ENCODE data around the gene DSN1. TPM values are rescaled to one million over a fixed set of nuclear protein-coding genes. Genes with fewer than 3 reads are reported as not detected.

DSN1 gene
- total RNA-seq, 1 donor from 2014 or later: 3.5 TPM

- DNase-seq (no peak), ATAC-seq (ENCODE audit: poor library complexity) (no peak)
- intact Hi-C loops (cut with DNase I): loop anchor here (5.0 kb wide), 1 partner anchor 89 kb away; a partner anchor contains a TSS
Observed at GRCh38 chr20:36773107-36773596, 411 bp downstream of the DSN1 start.

DNA sequence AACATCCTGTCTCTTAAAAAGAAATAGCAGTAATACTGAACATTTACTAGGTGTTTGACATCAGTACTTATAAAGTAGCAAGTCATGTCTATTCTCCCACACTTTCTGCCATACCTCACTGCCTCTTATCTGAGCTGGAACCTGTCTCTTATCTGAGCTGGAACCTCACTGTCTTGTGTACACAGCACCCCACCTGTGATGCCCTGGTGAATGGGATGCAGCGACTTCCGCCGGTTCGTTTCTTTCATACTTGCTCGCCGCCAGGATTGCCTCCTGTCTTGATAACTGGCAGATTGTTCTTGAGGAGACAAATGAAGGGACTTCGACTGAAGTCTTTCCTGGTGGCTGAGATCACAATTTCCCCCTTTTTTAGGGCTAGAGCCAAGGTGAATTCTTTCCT is 2.9 kb downstream of the DSN1 start:
- intact Hi-C loops (cut with DNase I): loop anchor here (5.0 kb wide), 1 partner anchor 92 kb away; a partner anchor contains a TSS
- ATAC-seq (ENCODE audit: poor library complexity) (no peak), DNase-seq (no peak)

GRCh38 chr20:36768768-36769430 is 4.7 kb downstream of the DSN1 start:
- intact Hi-C loops (cut with DNase I): no loop called here
- DNase-seq (no peak), ATAC-seq (ENCODE audit: poor library complexity) (no peak)

DNA sequence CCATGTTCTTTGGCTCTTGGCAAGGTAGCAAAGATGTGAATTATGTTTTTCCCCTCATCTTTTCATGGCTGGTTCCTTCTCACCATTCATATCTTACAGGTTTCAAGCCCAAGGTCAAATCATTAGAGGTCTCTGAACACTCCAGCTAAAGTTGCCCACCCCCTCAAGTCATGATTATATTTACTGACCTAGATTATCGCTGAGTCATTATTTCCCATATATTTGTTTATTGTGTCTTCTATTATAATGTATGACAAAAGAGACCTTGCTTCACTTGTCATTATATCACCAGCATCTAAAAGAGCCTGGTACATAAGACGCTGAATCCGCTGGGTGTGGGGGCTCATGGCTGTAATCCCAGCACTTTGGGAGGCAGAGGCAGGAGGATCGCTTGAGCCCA is 12.4 kb downstream of the DSN1 start:
- intact Hi-C loops (cut with DNase I): no loop called here
- ATAC-seq (ENCODE audit: poor library complexity) (no peak), DNase-seq (no peak)

DNA sequence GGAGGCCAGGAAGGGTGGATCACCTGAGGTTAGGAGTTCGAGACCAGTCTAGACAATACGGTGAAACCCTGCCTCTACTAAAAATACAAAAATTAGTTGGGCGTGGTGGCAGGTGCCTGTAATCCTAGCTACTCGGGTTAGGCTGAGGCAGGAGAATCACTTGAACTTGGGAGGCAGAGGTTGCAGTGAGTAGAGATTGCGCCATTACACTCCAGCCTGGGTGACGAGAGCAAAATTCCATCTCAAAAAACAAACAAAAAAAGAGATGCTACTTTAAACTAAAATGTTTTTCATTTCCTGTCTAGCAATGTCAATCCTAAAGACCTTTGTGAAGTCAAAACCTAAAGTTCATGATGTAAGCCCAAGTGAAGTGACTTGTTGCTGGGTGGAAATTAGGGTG is 12.9 kb downstream of the DSN1 start:
- no peak for DNase-seq
- intact Hi-C loops (cut with DNase I): no loop called here
- ATAC-seq (ENCODE audit: poor library complexity): no peak

DNA sequence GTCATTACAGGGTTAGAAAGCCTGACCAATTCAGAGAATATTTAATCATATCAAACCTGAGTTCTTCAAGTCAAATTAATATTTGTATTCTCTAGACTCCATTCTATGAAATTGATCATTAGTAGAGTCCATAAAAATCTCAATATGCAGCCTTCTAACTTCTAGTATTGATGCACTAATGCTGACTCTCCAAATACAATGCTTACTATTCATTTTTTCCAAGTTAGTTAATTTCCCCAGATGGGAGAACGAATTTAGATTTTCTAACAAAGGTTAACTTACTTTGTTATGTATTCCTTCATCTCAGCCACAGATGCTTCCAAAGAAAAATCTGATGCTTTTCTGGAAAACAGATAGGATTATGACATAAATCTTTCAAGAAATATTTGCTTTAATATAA is 15.3 kb downstream of the DSN1 start:
- intact Hi-C loops (cut with DNase I): no loop called here
- ATAC-seq (ENCODE audit: poor library complexity): no peak

DNA sequence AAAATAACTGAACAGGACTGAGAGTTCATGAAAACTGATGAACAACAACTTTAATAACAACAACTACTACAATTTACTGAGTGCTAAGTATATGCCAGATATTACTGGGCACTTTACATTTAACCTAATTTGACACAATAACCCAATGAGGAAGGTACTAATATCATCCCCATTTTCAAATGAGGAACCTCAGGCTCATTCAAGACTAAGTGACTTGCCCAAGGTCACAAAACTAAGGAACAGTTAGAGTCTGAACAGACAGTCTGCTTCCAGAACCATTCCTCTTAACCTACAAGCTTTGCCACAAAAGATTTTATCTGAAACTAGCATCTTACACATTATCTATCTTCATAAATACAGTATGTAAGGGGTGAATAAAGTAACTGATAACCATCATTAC is 17.1 kb downstream of the DSN1 start:
- ATAC-seq (ENCODE audit: poor library complexity) (no peak), DNase-seq (no peak)
- intact Hi-C loops (cut with DNase I): no loop called here

More for the DNA sequence above, 15.3 kb downstream of the DSN1 start:
- DNase-seq: no peak

GRCh38 chr20:36754656-36755222 is 18.8 kb downstream of the DSN1 start:
- intact Hi-C loops (cut with DNase I): loop anchor here (5.0 kb wide), 1 partner anchor 37 kb away; no protein-coding TSS in a partner anchor
- ATAC-seq (ENCODE audit: poor library complexity) (peak; percentile 90), DNase-seq (no peak)

DNA sequence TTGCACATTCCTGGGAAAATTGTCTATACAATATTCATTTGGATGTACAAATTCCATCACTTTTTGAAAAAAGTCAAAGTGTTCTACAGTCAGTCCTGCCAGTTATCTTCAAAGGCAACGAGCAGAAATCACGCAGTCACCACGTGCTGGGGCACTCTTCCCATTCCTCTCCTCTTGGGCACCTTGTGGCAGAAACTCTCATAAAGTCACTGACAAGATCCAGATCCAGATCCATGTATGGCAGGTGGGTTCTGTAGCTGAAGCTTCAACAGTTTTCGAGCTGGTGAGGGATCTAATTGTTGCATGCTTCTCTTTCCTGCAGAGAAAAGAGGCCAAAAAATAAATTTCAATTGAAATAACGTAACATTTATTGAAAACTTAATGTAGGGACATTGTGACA is 21.0 kb downstream of the DSN1 start:
- no peak for DNase-seq
- no peak for ATAC-seq (ENCODE audit: poor library complexity)
- intact Hi-C loops (cut with DNase I): loop anchor here (5.0 kb wide), 1 partner anchor 35 kb away; no protein-coding TSS in a partner anchor

- peak; percentile 93 for ATAC-seq (ENCODE audit: poor library complexity)
- intact Hi-C loops (cut with DNase I): no loop called here
- DNase-seq: peak; percentile 97
Observed at GRCh38 chr20:36745927-36746659, 27.5 kb downstream of the DSN1 start, which contains the start of gene NDRG3. Gene NDRG3, minus strand, starts transcription at chr20:36746090. Its CDS starts 24,355 bp downstream, at chr20:36721735.

DNA sequence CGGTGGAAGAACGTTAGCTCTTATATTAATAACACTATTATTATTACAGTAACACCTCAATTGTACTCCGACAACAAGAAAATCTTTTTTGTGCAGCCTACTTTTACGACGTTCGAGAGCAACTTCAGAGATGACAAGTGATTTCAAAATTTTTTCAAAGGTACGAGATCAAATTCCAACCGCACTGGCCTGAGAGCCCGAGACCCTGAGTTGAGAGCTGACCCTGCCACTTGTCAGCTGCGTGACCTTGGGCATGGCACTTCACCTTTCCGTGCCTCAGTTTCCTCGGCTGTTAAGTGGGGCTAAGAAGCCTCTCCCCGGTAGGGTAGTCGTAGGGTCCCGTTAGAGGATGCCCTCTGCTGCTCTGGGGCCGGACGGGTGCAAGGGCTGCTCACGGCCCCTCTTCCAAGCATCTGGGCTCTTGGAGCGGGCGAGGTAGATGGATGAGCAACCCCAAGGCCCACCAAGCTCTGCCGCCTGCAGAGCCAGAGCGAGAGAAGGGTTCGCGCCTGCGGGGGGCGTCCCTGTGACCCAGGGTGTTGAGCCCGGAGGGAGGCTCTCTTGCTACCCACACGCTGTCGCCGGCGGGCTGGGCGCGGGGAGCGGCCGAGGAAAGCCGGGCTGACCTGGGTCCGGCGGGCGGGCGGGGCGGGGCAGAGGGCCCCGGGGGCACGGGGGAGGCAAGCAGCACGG is 28.2 kb downstream of the DSN1 start:
- intact Hi-C loops (cut with DNase I): no loop called here
- peak; percentile 28 for ATAC-seq (ENCODE audit: poor library complexity)

GRCh38 chr20:36744764-36745191 is 28.8 kb downstream of the DSN1 start:
- intact Hi-C loops (cut with DNase I): no loop called here
- peak; percentile 82 for ATAC-seq (ENCODE audit: poor library complexity)
- DNase-seq: peak; percentile 75

More for the DNA sequence above, 28.2 kb downstream of the DSN1 start:
- peak; percentile 60 for DNase-seq

DNA sequence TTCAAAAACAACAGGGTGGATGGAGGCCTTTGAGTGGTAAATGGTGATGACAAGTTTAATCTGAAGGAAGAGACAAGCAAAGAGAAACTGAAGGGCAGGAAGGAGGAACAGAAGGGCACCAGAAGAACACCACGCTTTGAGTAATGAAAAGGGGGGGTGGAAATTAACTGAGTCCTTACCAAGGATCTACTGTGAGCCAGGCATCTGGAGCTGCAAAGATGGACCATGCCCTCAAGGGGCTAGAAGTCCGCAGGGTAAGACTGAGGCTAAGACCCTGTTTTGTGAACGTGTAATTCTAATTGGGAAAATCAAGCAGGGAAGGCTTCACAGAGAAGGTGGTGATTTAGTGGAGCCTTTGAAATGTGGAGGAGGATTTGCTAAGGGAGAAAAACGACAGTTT is 29.3 kb downstream of the DSN1 start:
- intact Hi-C loops (cut with DNase I): no loop called here
- DNase-seq: no peak
- ATAC-seq (ENCODE audit: poor library complexity): no peak

DNA sequence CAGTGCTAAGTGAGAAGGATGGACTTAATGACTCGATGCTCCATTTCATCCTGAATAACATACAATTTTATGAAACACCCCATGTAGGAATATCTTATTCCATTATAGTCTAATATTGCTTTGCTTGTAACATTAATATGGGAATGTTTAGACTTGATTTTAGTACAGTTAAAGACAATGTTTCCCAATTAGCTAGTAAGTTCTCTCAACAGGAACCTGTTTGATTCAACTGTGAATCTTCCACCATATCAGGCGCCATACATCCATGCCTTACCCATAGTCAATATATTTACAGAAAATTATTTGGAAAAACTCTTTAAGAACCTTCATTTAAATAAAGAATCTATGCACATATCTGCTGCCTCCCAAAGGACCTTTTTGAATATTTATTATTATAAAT is 31.0 kb downstream of the DSN1 start:
- DNase-seq: no peak
- ATAC-seq (ENCODE audit: poor library complexity): no peak
- intact Hi-C loops (cut with DNase I): no loop called here

GRCh38 chr20:36741072-36741471 is 32.5 kb downstream of the DSN1 start:
- ATAC-seq (ENCODE audit: poor library complexity) (no peak), DNase-seq (no peak)
- intact Hi-C loops (cut with DNase I): no loop called here

GRCh38 chr20:36737183-36737499 is 36.4 kb downstream of the DSN1 start:
- intact Hi-C loops (cut with DNase I): no loop called here
- ATAC-seq (ENCODE audit: poor library complexity): no peak
- DNase-seq: no peak

GRCh38 chr20:36736451-36737182 is 36.9 kb downstream of the DSN1 start:
- intact Hi-C loops (cut with DNase I): no loop called here
- DNase-seq: no peak
- ATAC-seq (ENCODE audit: poor library complexity): no peak

GRCh38 chr20:36732456-36732855 is 41.1 kb downstream of the DSN1 start:
- intact Hi-C loops (cut with DNase I): no loop called here
- no peak for ATAC-seq (ENCODE audit: poor library complexity)
- no peak for DNase-seq
